Skeletal muscle satellite cell (primary cell): Measurements from ENCODE around the gene PPP2R5A. TPM values are rescaled to one million over a fixed set of nuclear protein-coding genes. Genes with fewer than 3 reads are reported as not detected.

Experiments used
- H3K27me3 ChIP-seq: 2 replicates; pipeline ENCODE4 v1.7.0; 2013; ENCODE audit warnings: low read length; ENCODE audit not compliant: control insufficient read depth, insufficient read depth
- H3K36me3 ChIP-seq: 2 replicates; pipeline ENCODE4 v1.7.0; 2013; ENCODE audit warnings: mild to moderate bottlenecking, control low read depth, low read length; ENCODE audit not compliant: insufficient read depth
- H3K4me1 ChIP-seq: 2 replicates; pipeline ENCODE4 v1.7.0; 2013; ENCODE audit warnings: low read length; ENCODE audit not compliant: control insufficient read depth, insufficient read depth
- H3K4me2 ChIP-seq: 2 replicates; pipeline ENCODE4 v1.7.0; 2013; ENCODE audit warnings: mild to moderate bottlenecking, low read length
- H3K4me3 ChIP-seq: 2 replicates; pipeline ENCODE4 v1.7.0; 2013; ENCODE audit warnings: low read length
- H3K9ac ChIP-seq: 2 replicates; pipeline ENCODE4 v1.7.0; 2013; ENCODE audit warnings: mild to moderate bottlenecking, low read depth, low read length, moderate library complexity
- H3K9me3 ChIP-seq: replicated peaks from 2 replicates; pipeline ENCODE4 v1.7.0; 2013; ENCODE audit warnings: mild to moderate bottlenecking, control low read depth, low read length
- small RNA-seq: library from RNA; depleted of rRNA; stranded (forward); fragments of <200 nt; gene quantifications from one replicate; pipeline ENCODE3, GENCODE V24; 2012

The PPP2R5A gene

GRCh38 chr1:212401042-212401441 is 115.8 kb downstream of the PPP2R5A start:
- Histone ChIP-seq H3K9me3 (peaks cover 4% of the 10 kb centered on the region), H3K4me3 (no peak overlapping the region), H3K4me2 (no peak overlapping the region), H3K4me1 (peaks cover 10% of the 10 kb centered on the region), H3K27me3 (no peaks in the 10 kb centered on the region), H3K36me3 (peaks cover 6% of the 10 kb centered on the region), H3K9ac (no peak overlapping the region)

GRCh38 chr1:212401838-212402582 is 116.8 kb downstream of the PPP2R5A start:
- Histone ChIP-seq H3K4me2 (no peak overlapping the region), H3K9ac (no peak overlapping the region), H3K4me3 (no peak overlapping the region), H3K27me3 (no peaks in the 10 kb centered on the region), H3K9me3 (peaks cover 2% of the 10 kb centered on the region), H3K36me3 (peaks cover 13% of the 10 kb centered on the region), H3K4me1 (peaks cover 10% of the 10 kb centered on the region)

- Histone ChIP-seq H3K36me3 (peaks cover 15% of the 10 kb centered on the region), H3K9ac (no peak overlapping the region), H3K4me1 (peaks cover 10% of the 10 kb centered on the region), H3K27me3 (no peaks in the 10 kb centered on the region), H3K9me3 (no peaks in the 10 kb centered on the region), H3K4me3 (no peak overlapping the region), H3K4me2 (no peak overlapping the region)
These were observed 117.6 kb downstream of the PPP2R5A start for GRCh38 chr1:212402666-212403321.

GRCh38 chr1:212410231-212410820 is 125.1 kb downstream of the PPP2R5A start:
- Histone ChIP-seq H3K4me2 (no peak overlapping the region), H3K9me3 (no peaks in the 10 kb centered on the region), H3K9ac (no peak overlapping the region), H3K4me1 (peaks cover 10% of the 10 kb centered on the region), H3K36me3 (peaks cover 33% of the 10 kb centered on the region), H3K27me3 (no peaks in the 10 kb centered on the region), H3K4me3 (no peak overlapping the region)

Small RNA genes within 50 kb of the gene (small RNA-seq; reads per million reads assigned to genes)
- gene SNORA16B = not detected
